SK-N-MC (cell line): ENCODE measurements around the gene ADD1.
"Not testable (repeated sequence)": the region's sequence is repeated elsewhere in the genome, so short reads cannot be mapped to it uniquely, and the experiment has no call there.

ENCODE experiments used
- EZH2 ChIP-seq: fragments of 200-600 bp; sonication (generic); IDR thresholded peaks from one replicate; pipeline ENCODE4 v1.6.1; 2017; ENCODE audit warnings: antibody characterized with exemption
- FOXP2 ChIP-seq: optimal IDR thresholded peaks from 2 replicates; pipeline ENCODE3; 2011; ENCODE audit warnings: mild to moderate bottlenecking, moderate library complexity; ENCODE audit not compliant: insufficient read depth; ENCODE audit errors: extremely low read length, control extremely low read depth
- POLR2AphosphoS5 ChIP-seq: IDR thresholded peaks from 2 replicates; pipeline ENCODE4 v1.6.1; 2012; ENCODE audit warnings: mild to moderate bottlenecking, low read depth, low read length, borderline replicate concordance

GRCh38 chr4:2955186-2956044, 111.8 kb downstream of the ADD1 start:
- not testable (repeated sequence) for TF ChIP-seq POLR2AphosphoS5, EZH2, FOXP2
